Activated naive CD8-positive, alpha-beta T cell treated with anti-CD3 and anti-CD28 coated beads for 36 hours (primary cell): ENCODE results near the gene HOXA3. TPM values are rescaled to one million over a fixed set of nuclear protein-coding genes. Genes with fewer than 3 reads are reported as not detected.

Source experiments
- DNase-seq: peaks from one replicate; pipeline ENCODE4 v3.0.0; 2021
- H3K27ac Mint-ChIP-seq: one replicate; pipeline ENCODE4 v1.8.0; 2022; ENCODE audit warnings: mild to moderate bottlenecking, moderate library complexity, mixed read lengths
- H3K27me3 Mint-ChIP-seq: one replicate; pipeline ENCODE4 v1.8.0; 2022; ENCODE audit warnings: mild to moderate bottlenecking, mixed read lengths
- H3K36me3 Mint-ChIP-seq: one replicate; pipeline ENCODE4 v1.8.0; 2021; ENCODE audit warnings: mild to moderate bottlenecking, mixed read lengths
- H3K4me1 Mint-ChIP-seq: one replicate; pipeline ENCODE4 v1.8.0; 2021; ENCODE audit warnings: mixed read lengths
- H3K4me3 Mint-ChIP-seq: one replicate; pipeline ENCODE4 v1.8.0; 2022; ENCODE audit warnings: mild to moderate bottlenecking, moderate library complexity, mixed read lengths
- H3K9me3 Mint-ChIP-seq: one replicate; pipeline ENCODE4 v1.8.0; 2022; ENCODE audit warnings: mixed read lengths
- total RNA-seq, 2 experiments: library from RNA; stranded (reverse); gene quantifications; one replicate each; pipeline ENCODE4 v1.2.3, GENCODE V29; 2021

Gene HOXA3
- total RNA-seq, 2 experiments from 2014 or later, result not detected

DNA sequence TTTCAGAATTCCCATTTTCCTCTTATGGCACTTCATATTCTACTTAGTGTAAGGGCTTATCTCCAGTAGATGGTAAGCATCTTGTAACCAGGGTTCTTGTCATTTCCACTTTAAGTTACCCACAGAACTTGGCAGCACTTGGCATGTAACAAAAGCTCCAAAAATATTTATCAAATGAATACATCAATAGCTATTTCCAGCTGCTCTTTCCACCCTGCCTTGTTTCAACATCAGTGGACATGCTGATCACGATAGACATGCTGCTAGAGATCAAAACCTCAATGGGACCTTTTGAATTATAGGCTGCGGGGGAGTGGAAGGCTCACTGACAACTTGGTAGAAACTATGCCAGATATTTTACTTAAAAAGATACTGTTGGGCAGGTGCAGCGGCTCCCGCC lies 89.4 kb downstream of the HOXA3 start:
- no peak for DNase-seq
- peaks cover 23% of the 10 kb centered on the region for H3K27me3 Mint-ChIP-seq

More for the DNA sequence above, 89.4 kb downstream of the HOXA3 start:
- no peaks in the 10 kb centered on the region for H3K4me1 Mint-ChIP-seq
- H3K27ac Mint-ChIP-seq, result no peak overlapping the region
- H3K36me3 Mint-ChIP-seq, result no peaks in the 10 kb centered on the region
- no peak overlapping the region for H3K4me3 Mint-ChIP-seq
- no peaks in the 10 kb centered on the region for H3K9me3 Mint-ChIP-seq

Other genes with a start within 250 kb of the HOXA3 start
- under 1 TPM; 0.24 to 0.35 TPM for gene HOXA1, start 56.6 kb downstream of the HOXA3 start, total RNA-seq
- not detected for gene HOXA2, start 49.9 kb downstream of the HOXA3 start, total RNA-seq
- not detected for gene HOXA4, start 21.8 kb downstream of the HOXA3 start, total RNA-seq
- not detected for gene HOXA5, start 8.9 kb downstream of the HOXA3 start, total RNA-seq
- gene HOXA6, start 4.8 kb downstream of the HOXA3 start, total RNA-seq, result not detected
- not detected for gene HOXA7, start 4.1 kb upstream of the HOXA3 start, total RNA-seq
- not detected for gene HOXA9, start 13.0 kb upstream of the HOXA3 start, total RNA-seq
- not detected for gene HOXA10, start 21.7 kb upstream of the HOXA3 start, total RNA-seq
- under 1 TPM in 1 of 2 experiments, not detected in 1; 0.10 TPM for gene HOXA11, start 32.6 kb upstream of the HOXA3 start, total RNA-seq
- not detected for gene HOXA13, start 47.5 kb upstream of the HOXA3 start, total RNA-seq
- gene EVX1, start 90.2 kb upstream of the HOXA3 start, total RNA-seq, result not detected